ENCODE measurements around the gene TTLL5. TPM values are rescaled to one million over a fixed set of nuclear protein-coding genes. Genes with fewer than 3 reads are reported as not detected.

TTLL5 gene
- total and polyA plus RNA-seq, 2 of the 13 experiments (the other 11 are each of a cell fraction or from before 2014, with no cell fraction given): 11.8 to 18.8 TPM

DNA sequence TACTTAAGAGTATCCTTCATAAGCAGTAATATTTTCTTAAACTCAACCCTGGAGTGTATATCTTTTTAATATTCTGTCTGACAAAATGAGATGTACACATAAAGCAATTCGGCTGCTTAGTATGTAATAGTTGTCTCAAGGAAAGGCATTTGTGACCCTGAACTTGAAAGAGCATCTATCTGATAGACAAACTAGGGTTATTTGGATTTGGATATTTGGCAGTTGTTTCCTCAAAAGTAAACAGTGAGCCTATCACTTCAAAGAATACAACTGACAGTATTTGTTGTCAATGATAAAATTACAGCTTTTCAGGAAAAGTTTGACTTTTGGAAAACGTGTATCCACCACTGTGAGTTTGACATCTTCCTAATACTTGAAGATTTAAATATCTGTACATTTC, 197.3 kb downstream of the TTLL5 start (continued):
- TF ChIP-seq AGO2 (optimal IDR thresholded peaks at IDR 0.05; ENCODE audit: low read depth, low read length) (no peak), CEBPB (IDR thresholded peaks at IDR 0.05; ENCODE audit: borderline replicate concordance, low read depth, low read length) (no peak), ZNF207 (IDR thresholded peaks at IDR 0.05; ENCODE audit: borderline replicate concordance) (no peak), DMAP1 (CRISPR knock-in tag; IDR thresholded peaks at IDR 0.05) (no peak), TCF7 (IDR thresholded peaks at IDR 0.05; ENCODE audit: low read depth) (peak; percentile 57), SIN3B (IDR thresholded peaks at IDR 0.05; ENCODE audit: low read length) (no peak), KLF6 (CRISPR knock-in tag; IDR thresholded peaks at IDR 0.05) (no peak), ZSCAN21 (CRISPR knock-in tag; IDR thresholded peaks at IDR 0.05; ENCODE audit: borderline replicate concordance) (no peak), ZNF224 (CRISPR knock-in tag; IDR thresholded peaks at IDR 0.05) (no peak), KLF15 (CRISPR knock-in tag; IDR thresholded peaks at IDR 0.05; ENCODE audit: borderline replicate concordance) (no peak), RARA (CRISPR knock-in tag; IDR thresholded peaks at IDR 0.05) (0 out of 2 replicates have a peak, but pooled peaks have one; percentile 17), BCL6 (CRISPR knock-in tag; IDR thresholded peaks at IDR 0.05) (peak; percentile 99)
- TF ChIP-seq, protein P1, sequence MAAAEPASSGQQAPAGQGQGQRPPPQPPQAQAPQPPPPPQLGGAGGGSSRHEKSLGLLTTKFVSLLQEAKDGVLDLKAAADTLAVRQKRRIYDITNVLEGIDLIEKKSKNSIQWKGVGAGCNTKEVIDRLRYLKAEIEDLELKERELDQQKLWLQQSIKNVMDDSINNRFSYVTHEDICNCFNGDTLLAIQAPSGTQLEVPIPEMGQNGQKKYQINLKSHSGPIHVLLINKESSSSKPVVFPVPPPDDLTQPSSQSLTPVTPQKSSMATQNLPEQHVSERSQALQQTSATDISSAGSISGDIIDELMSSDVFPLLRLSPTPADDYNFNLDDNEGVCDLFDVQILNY (CRISPR knock-in tag; conservative IDR thresholded peaks at IDR 0.05): no peak
- TF ChIP-seq, protein P2, sequence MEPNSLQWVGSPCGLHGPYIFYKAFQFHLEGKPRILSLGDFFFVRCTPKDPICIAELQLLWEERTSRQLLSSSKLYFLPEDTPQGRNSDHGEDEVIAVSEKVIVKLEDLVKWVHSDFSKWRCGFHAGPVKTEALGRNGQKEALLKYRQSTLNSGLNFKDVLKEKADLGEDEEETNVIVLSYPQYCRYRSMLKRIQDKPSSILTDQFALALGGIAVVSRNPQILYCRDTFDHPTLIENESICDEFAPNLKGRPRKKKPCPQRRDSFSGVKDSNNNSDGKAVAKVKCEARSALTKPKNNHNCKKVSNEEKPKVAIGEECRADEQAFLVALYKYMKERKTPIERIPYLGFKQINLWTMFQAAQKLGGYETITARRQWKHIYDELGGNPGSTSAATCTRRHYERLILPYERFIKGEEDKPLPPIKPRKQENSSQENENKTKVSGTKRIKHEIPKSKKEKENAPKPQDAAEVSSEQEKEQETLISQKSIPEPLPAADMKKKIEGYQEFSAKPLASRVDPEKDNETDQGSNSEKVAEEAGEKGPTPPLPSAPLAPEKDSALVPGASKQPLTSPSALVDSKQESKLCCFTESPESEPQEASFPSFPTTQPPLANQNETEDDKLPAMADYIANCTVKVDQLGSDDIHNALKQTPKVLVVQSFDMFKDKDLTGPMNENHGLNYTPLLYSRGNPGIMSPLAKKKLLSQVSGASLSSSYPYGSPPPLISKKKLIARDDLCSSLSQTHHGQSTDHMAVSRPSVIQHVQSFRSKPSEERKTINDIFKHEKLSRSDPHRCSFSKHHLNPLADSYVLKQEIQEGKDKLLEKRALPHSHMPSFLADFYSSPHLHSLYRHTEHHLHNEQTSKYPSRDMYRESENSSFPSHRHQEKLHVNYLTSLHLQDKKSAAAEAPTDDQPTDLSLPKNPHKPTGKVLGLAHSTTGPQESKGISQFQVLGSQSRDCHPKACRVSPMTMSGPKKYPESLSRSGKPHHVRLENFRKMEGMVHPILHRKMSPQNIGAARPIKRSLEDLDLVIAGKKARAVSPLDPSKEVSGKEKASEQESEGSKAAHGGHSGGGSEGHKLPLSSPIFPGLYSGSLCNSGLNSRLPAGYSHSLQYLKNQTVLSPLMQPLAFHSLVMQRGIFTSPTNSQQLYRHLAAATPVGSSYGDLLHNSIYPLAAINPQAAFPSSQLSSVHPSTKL (CRISPR knock-in tag; IDR thresholded peaks at IDR 0.05): peak; percentile 45; the same call in 1 of the 2 replicates
- TF ChIP-seq, protein P3, sequence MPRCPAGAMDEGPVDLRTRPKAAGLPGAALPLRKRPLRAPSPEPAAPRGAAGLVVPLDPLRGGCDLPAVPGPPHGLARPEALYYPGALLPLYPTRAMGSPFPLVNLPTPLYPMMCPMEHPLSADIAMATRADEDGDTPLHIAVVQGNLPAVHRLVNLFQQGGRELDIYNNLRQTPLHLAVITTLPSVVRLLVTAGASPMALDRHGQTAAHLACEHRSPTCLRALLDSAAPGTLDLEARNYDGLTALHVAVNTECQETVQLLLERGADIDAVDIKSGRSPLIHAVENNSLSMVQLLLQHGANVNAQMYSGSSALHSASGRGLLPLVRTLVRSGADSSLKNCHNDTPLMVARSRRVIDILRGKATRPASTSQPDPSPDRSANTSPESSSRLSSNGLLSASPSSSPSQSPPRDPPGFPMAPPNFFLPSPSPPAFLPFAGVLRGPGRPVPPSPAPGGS (CRISPR knock-in tag; IDR thresholded peaks at IDR 0.05): no peak
